ENCODE data around the gene ARRB1. TPM values are rescaled to one million over a fixed set of nuclear protein-coding genes. Genes with fewer than 3 reads are reported as not detected.
"Not testable (repeated sequence)": the region's sequence is repeated elsewhere in the genome, so short reads cannot be mapped to it uniquely, and the experiment has no call there.

The ARRB1 gene
- total RNA-seq, 4 donors from 2014 or later = 23.1 to 61.8 (median 44.8) TPM

- H3K4me1 ChIP-seq = no peaks in the 10 kb centered on the region
- H3K27me3 ChIP-seq = no peaks in the 10 kb centered on the region
- intact Hi-C loops (cut with DNase I; ENCODE audit: low total_unique reads) = no loop called here
- no peak for DNase-seq
- H3K36me3 ChIP-seq = no peaks in the 10 kb centered on the region
- no peaks in the 10 kb centered on the region for H3K9me3 ChIP-seq
- TF ChIP-seq CTCF (IDR thresholded peaks at IDR 0.05) = no peak
- TF ChIP-seq POLR2A (IDR thresholded peaks at IDR 0.05) = no peak
- H3K4me3 ChIP-seq = no peak overlapping the region
- H3K27ac ChIP-seq = no peak overlapping the region
Observed at GRCh38 chr11:75380716-75381420, 29.4 kb upstream of the ARRB1 start.

GRCh38 chr11:75380245-75380644 is 28.8 kb upstream of the ARRB1 start:
- H3K36me3 ChIP-seq = no peaks in the 10 kb centered on the region
- no peaks in the 10 kb centered on the region for H3K27me3 ChIP-seq
- H3K4me1 ChIP-seq = no peaks in the 10 kb centered on the region
- H3K27ac ChIP-seq = no peak overlapping the region
- H3K4me3 ChIP-seq = no peak overlapping the region
- H3K9me3 ChIP-seq = no peaks in the 10 kb centered on the region
- no peak for TF ChIP-seq POLR2A (IDR thresholded peaks at IDR 0.05)
- intact Hi-C loops (cut with DNase I; ENCODE audit: low total_unique reads) = no loop called here
- DNase-seq = no peak

- DNase-seq; H3K27ac ChIP-seq; intact Hi-C loops (cut with DNase I; ENCODE audit: low total_unique reads); H3K9me3 ChIP-seq; H3K27me3 ChIP-seq; H3K4me3 ChIP-seq; H3K4me1 ChIP-seq; H3K36me3 ChIP-seq: not testable (repeated sequence)
Observed at GRCh38 chr11:75378776-75379175, 27.3 kb upstream of the ARRB1 start.

GRCh38 chr11:75376175-75376574 is 24.7 kb upstream of the ARRB1 start:
- Histone ChIP-seq H3K9me3 (no peaks in the 10 kb centered on the region), H3K27ac (no peak overlapping the region), H3K27me3 (no peaks in the 10 kb centered on the region), H3K4me1 (no peaks in the 10 kb centered on the region), H3K36me3 (no peaks in the 10 kb centered on the region), H3K4me3 (no peak overlapping the region)
- DNase-seq = no peak
- TF ChIP-seq POLR2A (IDR thresholded peaks at IDR 0.05) = no peak
- TF ChIP-seq CTCF (IDR thresholded peaks at IDR 0.05) = no peak
- intact Hi-C loops (cut with DNase I; ENCODE audit: low total_unique reads) = no loop called here

GRCh38 chr11:75375626-75376025 is 24.2 kb upstream of the ARRB1 start:
- H3K36me3 ChIP-seq = no peaks in the 10 kb centered on the region
- no peaks in the 10 kb centered on the region for H3K4me1 ChIP-seq
- TF ChIP-seq CTCF (IDR thresholded peaks at IDR 0.05) (no peak), POLR2A (IDR thresholded peaks at IDR 0.05) (no peak)
- no peak for DNase-seq
- no peak overlapping the region for H3K27ac ChIP-seq
- intact Hi-C loops (cut with DNase I; ENCODE audit: low total_unique reads) = no loop called here
- no peak overlapping the region for H3K4me3 ChIP-seq
- H3K9me3 ChIP-seq = no peaks in the 10 kb centered on the region
- no peaks in the 10 kb centered on the region for H3K27me3 ChIP-seq

GRCh38 chr11:75374646-75375045 is 23.2 kb upstream of the ARRB1 start:
- no peak overlapping the region for H3K4me3 ChIP-seq
- no peak for DNase-seq
- no peaks in the 10 kb centered on the region for H3K36me3 ChIP-seq
- H3K9me3 ChIP-seq = no peaks in the 10 kb centered on the region
- no peaks in the 10 kb centered on the region for H3K4me1 ChIP-seq
- no peaks in the 10 kb centered on the region for H3K27me3 ChIP-seq
- intact Hi-C loops (cut with DNase I; ENCODE audit: low total_unique reads) = no loop called here
- TF ChIP-seq POLR2A (IDR thresholded peaks at IDR 0.05) = no peak
- no peak for TF ChIP-seq CTCF (IDR thresholded peaks at IDR 0.05)
- no peak overlapping the region for H3K27ac ChIP-seq
